Ishikawa (cell line): ENCODE data around the gene CHCHD6.

Experiments
- CEBPB ChIP-seq: IDR thresholded peaks from 2 replicates; pipeline ENCODE4 v1.6.1; 2012
- CREB1 ChIP-seq: IDR thresholded peaks from 2 replicates; pipeline ENCODE4 v1.6.1; 2012; ENCODE audit warnings: low read depth
- EGR1 ChIP-seq: IDR thresholded peaks from 2 replicates; pipeline ENCODE4 v1.6.1; 2012
- EP300 ChIP-seq: IDR thresholded peaks from 2 replicates; pipeline ENCODE4 v1.6.1; 2012; ENCODE audit warnings: borderline replicate concordance
- FOXM1 ChIP-seq: IDR thresholded peaks from 2 replicates; pipeline ENCODE4 v1.6.1; 2012; ENCODE audit warnings: low read depth, borderline replicate concordance
- NFIC ChIP-seq: IDR thresholded peaks from 2 replicates; pipeline ENCODE4 v1.6.1; 2012
- RAD21 ChIP-seq: IDR thresholded peaks from 2 replicates; pipeline ENCODE4 v1.6.1; 2012; ENCODE audit warnings: low read depth
- TAF1 ChIP-seq: IDR thresholded peaks from 2 replicates; pipeline ENCODE4 v1.6.1; 2012; ENCODE audit warnings: low read depth, mild to moderate bottlenecking
- TCF12 ChIP-seq: IDR thresholded peaks from 2 replicates; pipeline ENCODE4 v1.6.1; 2012; ENCODE audit warnings: low read depth
- TEAD4 ChIP-seq: IDR thresholded peaks from 2 replicates; pipeline ENCODE4 v1.6.1; 2012
- YY1 ChIP-seq: IDR thresholded peaks from 2 replicates; pipeline ENCODE4 v1.6.1; 2012; ENCODE audit warnings: low read depth
- ZBTB7A ChIP-seq: IDR thresholded peaks from 2 replicates; pipeline ENCODE4 v1.6.1; 2012; ENCODE audit warnings: low read depth
- TF ChIP-seq, protein P1 (sequence below): IDR thresholded peaks from 2 replicates; pipeline ENCODE4 v1.6.1; 2012
- TF ChIP-seq, protein P2 (sequence below): IDR thresholded peaks from 2 replicates; pipeline ENCODE4 v1.6.1; 2012
- TF ChIP-seq, protein P3 (sequence below): IDR thresholded peaks from 2 replicates; pipeline ENCODE4 v1.6.1; 2012; ENCODE audit warnings: low read depth, mild to moderate bottlenecking

Gene CHCHD6

DNA sequence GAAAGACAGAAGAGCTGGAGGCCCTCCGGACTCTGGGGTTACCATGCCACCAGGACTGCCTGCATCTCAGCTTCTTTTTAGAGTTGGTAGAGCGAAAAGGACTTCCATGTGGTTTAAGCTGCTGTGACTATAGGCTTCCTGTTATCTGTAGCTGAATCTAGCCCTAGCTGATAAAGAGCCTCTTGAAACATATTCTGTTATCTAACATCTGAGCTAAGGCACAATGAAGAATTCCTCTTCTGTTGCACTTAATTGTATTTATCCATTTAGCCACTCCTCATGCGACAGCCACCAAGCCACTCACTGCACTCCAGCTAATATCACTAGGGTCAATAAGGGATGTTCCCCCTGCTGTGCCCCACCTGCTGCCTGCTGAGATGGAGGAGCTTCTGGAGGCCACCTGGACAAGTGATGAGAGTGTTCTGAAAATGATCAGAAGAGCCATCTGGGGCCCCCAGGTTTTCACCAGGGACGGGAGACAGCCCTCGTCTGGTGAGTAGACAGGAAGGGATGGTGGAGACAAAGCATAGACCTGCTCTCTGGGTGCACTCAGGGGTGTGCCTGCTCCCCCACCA lies 184.2 kb downstream of the CHCHD6 start:
- TF ChIP-seq TEAD4 (no peak), TCF12 (no peak), ZBTB7A (no peak), CREB1 (no peak), NFIC (no peak), FOXM1 (no peak), TAF1 (no peak), EP300 (no peak), CEBPB (no peak), YY1 (no peak), EGR1 (no peak), RAD21 (no peak)
- TF ChIP-seq, protein P1, sequence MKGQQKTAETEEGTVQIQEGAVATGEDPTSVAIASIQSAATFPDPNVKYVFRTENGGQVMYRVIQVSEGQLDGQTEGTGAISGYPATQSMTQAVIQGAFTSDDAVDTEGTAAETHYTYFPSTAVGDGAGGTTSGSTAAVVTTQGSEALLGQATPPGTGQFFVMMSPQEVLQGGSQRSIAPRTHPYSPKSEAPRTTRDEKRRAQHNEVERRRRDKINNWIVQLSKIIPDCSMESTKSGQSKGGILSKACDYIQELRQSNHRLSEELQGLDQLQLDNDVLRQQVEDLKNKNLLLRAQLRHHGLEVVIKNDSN: no peak
- TF ChIP-seq, protein P2, sequence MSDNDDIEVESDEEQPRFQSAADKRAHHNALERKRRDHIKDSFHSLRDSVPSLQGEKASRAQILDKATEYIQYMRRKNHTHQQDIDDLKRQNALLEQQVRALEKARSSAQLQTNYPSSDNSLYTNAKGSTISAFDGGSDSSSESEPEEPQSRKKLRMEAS: no peak
- TF ChIP-seq, protein P3, sequence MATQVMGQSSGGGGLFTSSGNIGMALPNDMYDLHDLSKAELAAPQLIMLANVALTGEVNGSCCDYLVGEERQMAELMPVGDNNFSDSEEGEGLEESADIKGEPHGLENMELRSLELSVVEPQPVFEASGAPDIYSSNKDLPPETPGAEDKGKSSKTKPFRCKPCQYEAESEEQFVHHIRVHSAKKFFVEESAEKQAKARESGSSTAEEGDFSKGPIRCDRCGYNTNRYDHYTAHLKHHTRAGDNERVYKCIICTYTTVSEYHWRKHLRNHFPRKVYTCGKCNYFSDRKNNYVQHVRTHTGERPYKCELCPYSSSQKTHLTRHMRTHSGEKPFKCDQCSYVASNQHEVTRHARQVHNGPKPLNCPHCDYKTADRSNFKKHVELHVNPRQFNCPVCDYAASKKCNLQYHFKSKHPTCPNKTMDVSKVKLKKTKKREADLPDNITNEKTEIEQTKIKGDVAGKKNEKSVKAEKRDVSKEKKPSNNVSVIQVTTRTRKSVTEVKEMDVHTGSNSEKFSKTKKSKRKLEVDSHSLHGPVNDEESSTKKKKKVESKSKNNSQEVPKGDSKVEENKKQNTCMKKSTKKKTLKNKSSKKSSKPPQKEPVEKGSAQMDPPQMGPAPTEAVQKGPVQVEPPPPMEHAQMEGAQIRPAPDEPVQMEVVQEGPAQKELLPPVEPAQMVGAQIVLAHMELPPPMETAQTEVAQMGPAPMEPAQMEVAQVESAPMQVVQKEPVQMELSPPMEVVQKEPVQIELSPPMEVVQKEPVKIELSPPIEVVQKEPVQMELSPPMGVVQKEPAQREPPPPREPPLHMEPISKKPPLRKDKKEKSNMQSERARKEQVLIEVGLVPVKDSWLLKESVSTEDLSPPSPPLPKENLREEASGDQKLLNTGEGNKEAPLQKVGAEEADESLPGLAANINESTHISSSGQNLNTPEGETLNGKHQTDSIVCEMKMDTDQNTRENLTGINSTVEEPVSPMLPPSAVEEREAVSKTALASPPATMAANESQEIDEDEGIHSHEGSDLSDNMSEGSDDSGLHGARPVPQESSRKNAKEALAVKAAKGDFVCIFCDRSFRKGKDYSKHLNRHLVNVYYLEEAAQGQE: no peak

DNA sequence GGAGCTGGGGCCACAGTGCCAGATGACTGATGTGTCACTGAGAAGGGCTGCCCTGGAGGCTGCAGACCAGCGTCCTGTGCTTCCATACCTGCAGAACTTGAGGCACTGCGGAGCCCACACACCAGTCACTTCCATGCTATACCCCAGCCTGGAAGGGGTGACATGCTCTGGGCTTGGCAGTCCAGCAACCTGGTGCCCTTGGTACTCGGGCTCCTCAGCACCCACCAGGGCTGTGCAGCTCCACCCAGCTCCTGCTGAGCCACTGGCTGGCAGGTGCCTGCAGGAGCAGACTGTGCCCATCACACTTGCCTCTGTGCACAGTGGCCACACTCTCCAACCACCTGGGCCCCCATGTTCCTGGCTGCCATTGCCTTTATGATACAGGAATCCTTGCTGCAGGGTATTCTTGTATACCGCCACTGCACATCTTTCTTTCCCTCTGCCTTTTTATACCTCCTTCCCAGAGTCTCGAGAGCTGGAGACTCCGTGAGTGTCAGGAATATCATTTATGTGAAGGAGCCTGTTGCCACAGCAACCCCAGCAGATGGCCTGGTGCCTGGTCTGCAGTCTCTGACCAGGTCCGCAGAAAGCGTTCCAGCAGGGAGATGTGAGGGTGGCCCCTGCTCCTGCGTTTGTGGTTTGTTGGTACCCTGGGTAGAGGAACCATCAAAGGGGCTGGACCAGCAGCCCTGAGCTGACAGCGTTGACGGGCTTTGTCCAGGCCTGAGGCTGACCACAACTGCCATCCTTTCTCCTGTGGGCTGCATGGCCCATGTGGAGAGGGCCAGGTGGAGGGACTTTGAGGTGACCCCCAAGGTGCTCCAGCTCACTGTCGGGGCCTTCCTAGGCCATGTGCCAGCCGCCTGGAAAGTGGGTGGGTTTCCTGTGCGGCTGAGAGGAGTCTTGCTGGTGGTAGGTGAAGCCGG lies 185.5 kb downstream of the CHCHD6 start:
- TF ChIP-seq TEAD4: no peak
- no peak for TF ChIP-seq YY1
- TF ChIP-seq CEBPB: no peak
- TF ChIP-seq CREB1: no peak
- TF ChIP-seq ZBTB7A: no peak
- no peak for TF ChIP-seq EGR1
- no peak for TF ChIP-seq FOXM1
- TF ChIP-seq, protein P3: no peak
- TF ChIP-seq, protein P1: no peak
- TF ChIP-seq, protein P2: no peak
- no peak for TF ChIP-seq TCF12
- TF ChIP-seq RAD21: no peak
- no peak for TF ChIP-seq EP300
- TF ChIP-seq TAF1: no peak
- TF ChIP-seq NFIC: no peak

DNA sequence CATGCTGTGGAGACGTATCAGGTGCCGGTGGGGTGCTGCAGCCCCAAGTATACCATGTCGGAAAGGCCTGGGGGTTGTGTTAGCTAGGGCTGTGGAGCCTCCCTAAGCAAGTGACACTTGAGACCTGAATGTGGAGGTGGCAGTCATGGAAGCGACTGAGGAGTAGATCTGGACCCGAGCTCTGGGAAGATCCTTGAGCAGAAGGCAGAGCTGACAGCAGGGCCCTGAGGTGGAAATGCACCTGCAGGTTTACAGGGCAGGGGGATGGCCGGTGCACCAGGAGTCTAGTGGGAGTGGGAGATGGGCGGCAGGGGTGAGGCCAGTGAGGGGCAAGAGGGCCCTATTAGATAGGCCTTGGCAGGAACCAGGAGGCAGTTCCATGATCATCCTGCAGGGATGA lies 187.1 kb downstream of the CHCHD6 start:
- no peak for TF ChIP-seq TCF12
- TF ChIP-seq EGR1: no peak
- TF ChIP-seq, protein P1: no peak
- no peak for TF ChIP-seq TEAD4
- TF ChIP-seq FOXM1: no peak
- TF ChIP-seq NFIC: no peak
- no peak for TF ChIP-seq TAF1
- no peak for TF ChIP-seq YY1
- TF ChIP-seq ZBTB7A: no peak
- no peak for TF ChIP-seq CREB1
- no peak for TF ChIP-seq CEBPB
- TF ChIP-seq RAD21: no peak
- TF ChIP-seq, protein P2: no peak
- TF ChIP-seq, protein P3: no peak
- TF ChIP-seq EP300: no peak
